ENCODE data around the gene SLC22A5. TPM values are rescaled to one million over a fixed set of nuclear protein-coding genes. Genes with fewer than 3 reads are reported as not detected.

SLC22A5 gene
- total and polyA plus RNA-seq, 2 of the 8 experiments (the other 6 are each of a cell fraction or from before 2014, with no cell fraction given), result 4.0 to 9.0 TPM

- TF ChIP-seq RBBP5 (IDR thresholded peaks at IDR 0.05; ENCODE audit: borderline replicate concordance, low read depth, low read length) (peak; percentile 90; the same call in 1 of the 2 replicates), SP2 (IDR thresholded peaks at IDR 0.05; ENCODE audit: low read length) (no peak), CEBPB (IDR thresholded peaks at IDR 0.05; ENCODE audit: low read depth, low read length) (0 out of 2 replicates have a peak, but pooled peaks have one; percentile 6), SP1 (IDR thresholded peaks at IDR 0.05; ENCODE audit: low read depth, low read length) (peak; percentile 58; the same call in 1 of the 2 replicates), RNF2 (IDR thresholded peaks at IDR 0.05; ENCODE audit: borderline replicate concordance, low read depth, low read length, missing control alignments, poor library complexity, severe bottlenecking) (no peak), TAF7 (optimal IDR thresholded peaks at IDR 0.05; ENCODE audit: borderline replicate concordance, low read depth, low read length) (no peak), POLR2AphosphoS5 (IDR thresholded peaks at IDR 0.05; ENCODE audit: low read depth, low read length) (peak; percentile 52; the same call in 1 of the 2 replicates)
Measured at GRCh38 chr5:132322266-132322665, 47.2 kb upstream of the SLC22A5 start (continued).

Data from H1 (cell line).